ENCODE results near the gene RBM43.
"Not testable (repeated sequence)": the region's sequence is repeated elsewhere in the genome, so short reads cannot be mapped to it uniquely, and the experiment has no call there.

RBM43 gene

GRCh38 chr2:151267537-151267936 is 5.9 kb upstream of the RBM43 start:
- no peak for DNase-seq

DNA sequence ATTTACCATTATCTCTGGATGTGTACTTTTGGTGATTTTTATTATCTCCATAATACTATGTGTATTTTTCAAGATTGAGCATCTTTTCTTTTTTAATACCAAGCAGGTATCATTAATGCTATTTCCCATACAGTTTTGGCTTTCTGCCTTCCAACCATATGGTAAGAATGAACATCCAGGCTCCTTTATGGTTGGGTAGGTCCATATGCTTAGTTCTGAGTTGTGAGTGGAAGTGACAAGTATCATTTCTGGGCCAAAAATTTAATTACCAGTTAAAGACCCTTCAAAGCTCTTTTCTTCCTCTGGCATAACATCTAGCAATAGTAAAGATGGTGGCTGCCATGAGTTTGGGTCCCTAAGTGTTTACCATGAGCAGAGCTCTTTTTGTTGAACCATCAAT is 4.3 kb upstream of the RBM43 start:
- no peak for DNase-seq

DNA sequence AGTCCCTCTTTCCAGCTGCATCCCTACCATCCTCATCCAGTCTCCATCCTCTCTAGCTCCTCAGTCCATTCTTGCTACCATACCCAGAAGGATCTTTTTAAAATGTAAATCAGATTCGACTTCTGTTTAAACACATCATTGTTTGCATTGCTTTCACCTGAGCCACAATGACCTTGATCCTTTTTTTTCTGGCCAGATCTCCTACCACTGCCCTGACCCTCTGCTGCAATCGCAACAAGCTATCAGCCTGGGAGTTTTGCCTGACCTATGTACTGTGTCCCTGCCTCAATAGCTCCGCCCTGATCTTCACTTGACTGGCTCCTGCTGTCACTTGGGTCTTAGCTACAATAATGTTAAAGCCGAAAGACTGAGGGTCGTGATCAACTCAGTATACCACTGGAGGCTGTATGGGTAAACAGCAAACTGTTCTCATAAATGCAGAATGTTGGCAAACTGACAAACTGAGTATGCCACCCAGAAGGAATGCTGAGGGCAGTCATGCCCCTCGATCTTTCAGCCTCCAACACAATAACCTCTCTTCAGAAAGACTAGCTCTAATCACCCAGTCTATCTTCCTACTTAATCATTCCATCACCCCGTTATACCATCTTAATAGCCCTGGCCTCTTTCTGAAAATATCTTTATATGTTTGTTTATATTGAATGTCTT is 2.6 kb upstream of the RBM43 start:
- no peak for DNase-seq

DNA sequence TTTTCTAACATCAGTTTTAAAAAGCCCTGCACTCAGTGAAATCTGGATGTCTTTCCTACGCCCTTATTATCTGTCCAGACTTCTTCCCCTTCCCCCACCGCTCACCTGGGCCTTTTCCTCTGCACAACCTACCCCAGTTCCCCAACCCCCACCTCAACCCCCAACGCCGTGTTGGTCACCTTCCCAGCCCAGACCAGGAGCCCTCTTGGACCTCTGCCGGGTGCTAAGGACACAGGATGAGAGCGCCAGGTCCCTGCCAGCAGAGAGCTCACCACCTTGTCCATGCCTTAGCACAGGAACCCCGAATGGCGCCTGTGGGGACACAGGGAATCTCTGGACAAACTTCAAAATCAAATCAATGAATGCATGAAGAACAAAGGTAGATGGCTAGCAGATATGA is 966 bp upstream of the RBM43 start:
- no peak for DNase-seq

GRCh38 chr2:151261977-151262291 is 271 bp upstream of the RBM43 start:
- DNase-seq: no peak

GRCh38 chr2:151260573-151261230 is 961 bp downstream of the RBM43 start:
- peak; percentile 24 for DNase-seq

GRCh38 chr2:151258121-151258520 is 3.5 kb downstream of the RBM43 start:
- DNase-seq: peak; percentile 91

DNA sequence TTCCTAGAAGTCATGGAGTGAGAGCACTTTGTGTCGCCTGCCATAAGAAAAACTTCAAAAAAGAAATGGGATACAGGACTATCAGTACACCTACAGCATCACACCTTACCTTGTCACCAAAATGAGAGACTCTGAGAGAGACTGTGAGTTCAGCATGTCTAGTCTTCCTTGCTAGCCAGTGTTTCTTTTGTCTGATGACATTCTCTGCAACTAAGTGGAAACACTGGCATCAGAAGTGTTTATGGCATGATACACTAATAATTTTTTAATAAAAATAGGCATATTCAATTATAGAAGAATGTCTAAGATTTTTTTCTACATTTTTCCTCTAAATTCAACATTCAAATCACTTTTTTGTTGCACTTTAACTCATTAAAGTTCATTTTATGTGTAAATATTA is 9.0 kb downstream of the RBM43 start:
- peak; percentile 35 for DNase-seq

DNA sequence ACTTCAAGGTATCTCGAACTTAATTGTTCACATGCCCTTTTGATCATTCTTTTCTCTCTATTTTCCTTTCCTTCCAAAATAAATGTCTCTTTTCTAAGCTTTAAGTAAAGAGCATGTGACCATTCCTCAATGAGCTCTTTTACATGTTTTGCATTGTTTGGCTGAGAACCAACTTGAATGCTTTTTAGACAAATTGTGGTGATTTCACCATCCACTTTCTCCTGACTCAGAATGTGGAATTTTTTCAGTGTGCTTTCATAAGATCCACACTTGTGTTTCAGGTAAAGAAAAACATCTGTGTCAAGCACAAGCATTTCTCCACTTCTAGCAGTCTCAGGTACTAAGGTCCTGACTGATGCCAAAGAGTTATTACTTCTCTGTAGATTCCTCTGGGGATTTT is 10.7 kb downstream of the RBM43 start:
- DNase-seq: peak; percentile 95

GRCh38 chr2:151247432-151247831 is 14.2 kb downstream of the RBM43 start:
- DNase-seq: no peak

- no peak for DNase-seq
Measured at GRCh38 chr2:151246152-151246551, 15.5 kb downstream of the RBM43 start.

DNA sequence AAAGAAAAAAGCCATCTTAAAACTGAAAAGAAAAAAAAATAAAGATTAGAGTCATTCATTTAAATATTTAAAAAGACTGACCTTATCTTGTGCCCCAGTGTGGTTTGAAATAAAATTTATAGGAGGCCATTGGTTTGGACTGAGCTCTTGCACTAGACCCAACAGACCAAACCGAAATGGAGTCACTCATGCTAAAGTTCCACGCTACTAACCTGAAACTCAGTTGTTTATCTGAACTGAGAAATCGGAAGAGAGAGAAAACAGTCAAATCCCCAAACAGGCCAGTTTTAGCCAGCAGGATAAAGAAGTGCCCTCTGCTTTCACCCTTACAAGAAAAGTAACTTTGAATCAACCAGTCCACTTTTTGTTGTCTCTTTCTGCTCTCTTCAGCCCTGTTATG is 18.2 kb downstream of the RBM43 start:
- DNase-seq: no peak

- DNase-seq: peak; percentile 38
Measured at GRCh38 chr2:151241224-151241623, 20.4 kb downstream of the RBM43 start.

DNA sequence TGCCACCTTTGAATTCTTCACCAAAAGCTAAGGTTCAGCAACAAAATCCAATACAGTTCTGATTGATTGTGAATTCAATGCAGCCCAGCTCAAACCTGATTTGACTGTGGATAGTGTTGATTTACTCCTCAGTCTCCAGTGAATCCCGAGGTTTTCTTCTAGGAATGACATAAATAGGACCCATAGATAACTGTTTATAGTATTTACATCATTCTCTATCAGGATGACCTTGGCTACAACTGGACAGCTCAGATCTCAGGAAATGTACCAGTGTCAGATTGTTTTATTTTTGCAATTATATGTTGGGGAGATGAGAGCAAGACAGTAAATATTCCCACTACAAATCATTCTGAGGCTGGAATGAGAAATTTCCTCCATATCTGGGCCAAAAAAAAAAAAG is 21.2 kb downstream of the RBM43 start:
- no peak for DNase-seq

DNA sequence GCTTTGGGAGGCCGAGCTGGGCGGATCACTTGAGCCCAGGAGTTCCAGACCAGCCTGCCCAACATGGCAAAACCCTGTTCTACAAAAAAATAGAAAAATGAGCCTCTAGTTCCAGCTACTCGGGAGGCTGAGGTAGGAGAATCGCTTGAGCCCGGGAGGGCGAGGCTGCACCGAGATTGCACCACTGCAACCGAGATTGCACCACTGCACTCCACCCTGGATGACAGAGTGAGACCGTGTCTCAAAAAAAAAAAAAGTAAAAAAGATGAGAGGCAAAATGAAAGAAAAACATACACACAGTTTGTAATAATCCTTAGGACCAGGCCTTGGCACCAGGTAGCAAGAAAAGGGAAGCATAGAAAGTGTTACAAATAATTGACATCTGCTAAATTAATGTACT is 22.0 kb downstream of the RBM43 start:
- DNase-seq: no peak

GRCh38 chr2:151238527-151239487 is 22.9 kb downstream of the RBM43 start:
- DNase-seq: peak; percentile 81

GRCh38 chr2:151237422-151238025 is 24.1 kb downstream of the RBM43 start:
- DNase-seq: no peak

GRCh38 chr2:151233760-151234159 is 27.9 kb downstream of the RBM43 start:
- DNase-seq: not testable (repeated sequence)

DNA sequence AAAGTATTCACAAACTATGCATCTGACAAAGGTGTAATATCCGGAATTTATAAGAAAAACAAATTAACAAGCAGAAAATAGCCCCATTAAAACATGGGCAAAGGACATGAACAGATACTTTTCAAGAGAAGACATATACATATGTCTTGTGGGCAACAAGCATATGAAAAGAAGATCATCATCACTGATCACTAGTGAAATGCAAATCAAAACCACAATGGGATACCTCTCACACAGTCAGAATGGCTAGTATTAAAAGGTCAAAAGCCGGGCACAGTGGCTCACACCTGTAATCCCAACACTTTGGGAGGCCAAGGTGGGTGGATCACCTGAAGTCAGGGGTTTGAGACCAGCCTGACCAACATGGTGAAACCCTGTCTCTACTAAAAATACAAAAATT is 28.4 kb downstream of the RBM43 start:
- DNase-seq: not testable (repeated sequence)

DNA sequence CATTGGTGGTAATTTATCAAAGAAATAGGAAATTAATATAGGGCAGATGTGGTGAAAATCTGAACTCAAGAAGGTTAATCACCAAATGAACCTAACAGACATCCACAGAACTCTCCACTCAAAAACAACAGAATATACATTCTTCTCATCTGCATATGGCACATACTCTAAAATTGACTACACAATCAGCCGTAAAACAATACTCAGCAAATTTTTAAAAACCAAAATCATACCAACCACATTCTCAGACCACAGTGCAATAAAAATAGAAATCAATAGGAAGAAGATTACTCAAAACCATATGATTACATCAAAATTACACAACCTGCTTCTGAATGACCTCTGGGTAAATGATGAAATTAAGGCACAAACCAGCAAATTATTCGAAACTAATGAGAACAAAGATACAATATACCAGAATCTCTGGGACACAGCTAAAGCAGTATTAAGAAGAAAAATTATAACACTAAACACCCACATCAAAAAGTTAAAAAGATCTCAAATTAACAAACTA is 31.0 kb downstream of the RBM43 start:
- peak; percentile 25 for DNase-seq

DNA sequence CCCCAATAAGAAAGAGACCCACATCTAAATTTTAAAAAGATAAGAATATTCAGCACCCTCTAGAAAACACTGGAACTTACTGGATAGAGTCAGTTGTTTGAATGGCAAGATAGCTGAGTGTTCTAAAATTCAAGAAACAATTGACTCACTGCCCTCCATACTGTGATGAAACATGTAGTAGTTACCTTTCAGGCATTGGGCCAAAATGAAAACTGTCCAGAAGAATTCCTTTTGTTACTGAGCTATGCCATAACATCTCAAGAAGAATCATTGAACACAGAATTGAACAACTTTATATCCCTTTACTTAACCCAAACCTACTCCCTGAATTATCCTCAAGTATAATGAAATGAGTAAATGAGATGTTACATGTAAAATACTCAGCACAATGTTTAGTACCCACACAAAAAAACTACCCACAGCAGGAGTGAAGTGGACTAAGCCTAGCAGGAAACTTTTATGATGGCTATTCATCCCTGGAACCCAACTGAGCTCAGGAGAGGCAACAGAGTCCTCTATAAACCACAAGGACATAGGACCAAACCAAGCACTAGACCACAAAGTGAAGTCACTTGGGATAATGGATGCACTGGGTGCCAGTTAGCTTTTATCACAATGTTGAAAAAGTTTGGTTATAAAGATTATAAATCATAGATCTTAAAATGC is 32.7 kb downstream of the RBM43 start:
- DNase-seq: peak; percentile 38

DNA sequence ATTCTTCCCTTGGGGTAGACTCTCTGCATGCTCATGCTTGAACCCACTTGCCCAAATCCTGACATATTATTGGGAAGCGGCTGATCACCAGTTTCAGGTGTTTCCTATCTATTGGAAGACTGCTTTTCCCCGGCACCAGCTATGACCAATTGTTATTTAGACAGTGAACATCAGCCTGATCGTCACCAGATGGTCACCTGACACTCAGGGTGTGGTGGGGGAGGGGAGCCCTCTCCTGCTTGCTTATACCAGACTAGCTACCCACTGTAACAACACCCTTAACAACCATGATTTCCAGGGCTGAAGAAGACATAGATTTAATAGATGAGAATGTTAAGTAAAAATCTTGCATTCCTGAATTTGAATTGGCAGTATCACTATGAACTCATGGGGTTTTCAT is 44.3 kb downstream of the RBM43 start:
- no peak for DNase-seq

DNA sequence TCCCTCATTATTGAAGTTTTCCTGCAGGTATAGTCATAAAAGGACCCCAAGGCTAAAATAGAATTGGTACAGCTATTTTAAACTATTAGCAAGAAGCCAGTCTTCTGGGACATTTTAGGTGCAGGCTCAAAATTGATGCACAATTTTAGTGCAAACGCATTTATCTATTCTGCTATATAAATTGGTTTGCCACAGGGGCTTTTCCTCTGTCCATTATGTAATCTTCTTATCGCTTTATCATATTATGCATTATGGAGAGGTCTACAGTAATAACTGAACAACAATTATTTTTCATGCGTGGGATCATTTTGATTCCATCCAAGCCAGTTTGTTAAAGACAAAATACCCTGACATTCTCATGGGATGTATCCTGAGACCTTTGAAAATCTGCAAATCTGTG is 54.6 kb downstream of the RBM43 start:
- no peak for DNase-seq

Data from fibroblast of upper back skin (primary cell).